Endothelial cell of umbilical vein (primary cell): ENCODE results near the gene LCNL1. TPM values are rescaled to one million over a fixed set of nuclear protein-coding genes. Genes with fewer than 3 reads are reported as not detected.

Source experiments
- BruUV-seq: library from RNA; stranded (reverse); fragments of 400-500 nt; replicated peaks from 2 replicates; lab custom pipeline; 2021; lab: Mats Ljungman, UMichigan
- CTCF ChIA-PET: fragments of 300-600, 350-600 bp; sonication (Branson Sonifier 250); formaldehyde crosslinking; loops from one replicate; lab custom pipeline; 2021; ENCODE audit warnings: antibody characterized with exemption, inconsistent platforms; lab: Charles Lee
- POLR2A ChIA-PET: fragments of 300-600, 350-600 bp; sonication (Branson Sonifier 250); formaldehyde crosslinking; loops from one replicate; lab custom pipeline; 2021; ENCODE audit warnings: antibody characterized with exemption, inconsistent platforms; lab: Charles Lee
- DNase-seq: peaks from one replicate; pipeline ENCODE4 v3.0.0-alpha.2; 2011; ENCODE audit warnings: low read depth, low spot score
- FAIRE-seq: peaks from 2 replicates; lab custom pipeline; 2011; peaks lifted over from hg19 to GRCh38; lab: Jason Lieb, UNC
- H2AFZ ChIP-seq: 2 replicates; pipeline ENCODE4 v1.6.0; 2012; ENCODE audit warnings: low read depth, low read length, control low read depth, inconsistent platforms
- H3K27ac ChIP-seq: 2 replicates; pipeline ENCODE4 v1.5.1; 2011; ENCODE audit warnings: low read depth, mild to moderate bottlenecking, control low read depth, low read length, moderate library complexity; ENCODE audit not compliant: insufficient read depth
- H3K27me3 ChIP-seq, 2 experiments: 2 replicates each; pipeline versions ENCODE4 v1.6.0 to v1.6.1; 2011; ENCODE audit warnings: low read length in 2 of 2, mixed read lengths in 1 of 2; ENCODE audit not compliant: control insufficient read depth in 2 of 2, insufficient read depth in 2 of 2
- H3K36me3 ChIP-seq, 2 experiments: 2 replicates in 1 of 2; 3 replicates in 1 of 2; pipeline ENCODE4 v1.5.1; 2011; ENCODE audit warnings: low read length in 2 of 2, mild to moderate bottlenecking in 1 of 2, moderate library complexity in 1 of 2; ENCODE audit not compliant: control insufficient read depth in 2 of 2, insufficient read depth in 2 of 2; ENCODE audit errors: extremely low read depth in 1 of 2
- H3K4me1 ChIP-seq: 3 replicates; pipeline ENCODE4 v1.5.1; 2011; ENCODE audit warnings: mild to moderate bottlenecking, low read length; ENCODE audit not compliant: control insufficient read depth, insufficient read depth; ENCODE audit errors: extremely low read depth
- H3K4me2 ChIP-seq: 2 replicates; pipeline ENCODE4 v1.6.1; 2011; ENCODE audit warnings: low read length, control low read depth, mixed read lengths; ENCODE audit not compliant: insufficient read depth
- H3K4me3 ChIP-seq, 3 experiments: fragments of 200-600 bp in 1 of 3; sonication (generic), shearing (Covaris generic) in 1 of 3; replicated peaks in 1 of 3; 2 replicates each; pipeline ENCODE4 v1.5.1; 2011 to 2016; ENCODE audit warnings: control low read depth in 3 of 3, low read length in 3 of 3, mild to moderate bottlenecking in 2 of 3, inconsistent platforms in 1 of 3, low read depth in 1 of 3, moderate library complexity in 1 of 3; ENCODE audit not compliant: insufficient read depth in 1 of 3
- H3K79me2 ChIP-seq: 2 replicates; pipeline ENCODE4 v1.6.0; 2012; ENCODE audit warnings: low read length, inconsistent platforms; ENCODE audit not compliant: control insufficient read depth, insufficient read depth
- H3K9ac ChIP-seq: replicated peaks from 2 replicates; pipeline ENCODE3; 2011; ENCODE audit warnings: low read length, control low read depth; ENCODE audit not compliant: insufficient read depth; ENCODE audit errors: extremely low read depth
- H3K9me1 ChIP-seq: replicated peaks from 3 replicates; pipeline ENCODE4 v1.6.0; 2011; ENCODE audit warnings: mild to moderate bottlenecking, low read length; ENCODE audit not compliant: control insufficient read depth, insufficient read depth; ENCODE audit errors: extremely low read depth
- H3K9me3 ChIP-seq: replicated peaks from 2 replicates; pipeline ENCODE4 v1.5.1; 2012; ENCODE audit warnings: low read length, inconsistent platforms; ENCODE audit not compliant: control insufficient read depth, insufficient read depth
- H4K20me1 ChIP-seq: replicated peaks from 2 replicates; pipeline ENCODE3; 2011; ENCODE audit warnings: mild to moderate bottlenecking, low read length; ENCODE audit not compliant: control insufficient read depth, insufficient read depth; ENCODE audit errors: extremely low read depth
- EZH2 ChIP-seq: IDR thresholded peaks from 2 replicates; pipeline ENCODE4 v1.6.1; 2012; ENCODE audit warnings: borderline replicate concordance, low read depth, mild to moderate bottlenecking, moderate library complexity, low read length, inconsistent platforms; ENCODE audit not compliant: severe bottlenecking
- FOS ChIP-seq: IDR thresholded peaks from 2 replicates; pipeline ENCODE4 v1.6.1; 2011; ENCODE audit warnings: mild to moderate bottlenecking, low read length, moderate library complexity, borderline replicate concordance; ENCODE audit not compliant: insufficient read depth
- GATA2 ChIP-seq: IDR thresholded peaks from 2 replicates; pipeline ENCODE4 v1.7.0; 2011; ENCODE audit warnings: low read depth, mild to moderate bottlenecking, moderate library complexity, mixed read lengths, low read length; ENCODE audit not compliant: insufficient read length, insufficient read depth
- JUN ChIP-seq: IDR thresholded peaks from 2 replicates; pipeline ENCODE4 v1.6.1; 2011; ENCODE audit warnings: borderline replicate concordance, low read depth; ENCODE audit not compliant: insufficient read length, insufficient read depth
- MYC ChIP-seq: IDR thresholded peaks from one replicate; pipeline ENCODE4 v1.6.1; 2011; ENCODE audit warnings: mild to moderate bottlenecking, low read depth, low read length
- POLR2A ChIP-seq: IDR thresholded peaks from 2 replicates; pipeline ENCODE4 v1.6.1; 2012; ENCODE audit warnings: low read depth, mild to moderate bottlenecking, control low read depth, low read length
- POLR2AphosphoS5 ChIP-seq: IDR thresholded peaks from 2 replicates; pipeline ENCODE4 v1.6.1; 2012; ENCODE audit warnings: low read depth, mild to moderate bottlenecking, control low read depth, low read length, moderate library complexity; ENCODE audit not compliant: insufficient read depth
- dilution Hi-C: fragments of 300-500 bp; cut with MboI; formaldehyde crosslinking; loops from one replicate; pipeline ENCODE4 v1.15.0; 2019; ENCODE audit warnings: low sequenced_read_pairs; ENCODE audit not compliant: extremely low pct_ligation_motif_present
- intact Hi-C: fragments of 100-400 bp; cut with micrococcal nuclease; formaldehyde crosslinking; loops from one replicate; pipeline ENCODE4 v1.10.0; 2022
- polyA plus RNA-seq, 4 experiments: library from polyadenylated mRNA; depleted of rRNA in 3 of 4; stranded (reverse) in 3 of 4; unstranded in 1 of 4; fragments of >200 nt; gene quantifications; 2 replicates each; pipeline versions ENCODE4 v1.2.1 to v1.2.3, GENCODE V29; 2011 to 2012; ENCODE audit warnings: missing spikeins in 1 of 4
- total RNA-seq: library from RNA; stranded (reverse); gene quantifications from 2 replicates; pipeline ENCODE4 v1.2.3, GENCODE V29; 2021
- TF ChIP-seq, protein P1 (sequence below): IDR thresholded peaks from 2 replicates; pipeline ENCODE4 v1.6.1; 2011; ENCODE audit not compliant: insufficient read depth, insufficient read length
- TF ChIP-seq, protein P2 (sequence below), 2 donors: IDR thresholded peaks; 1 replicate in 1 of 2; 2 replicates in 1 of 2; pipeline ENCODE4 v1.5.1; 2011; ENCODE audit warnings: low read length in 2 of 2, mild to moderate bottlenecking in 2 of 2, moderate library complexity in 2 of 2, control low read depth in 1 of 2, inconsistent platforms in 1 of 2, low read depth in 1 of 2; ENCODE audit not compliant: insufficient read depth in 1 of 2; ENCODE audit errors: extremely low read depth in 1 of 2

LCNL1 gene
- total and polyA plus RNA-seq, 2 donors (not counting 3 experiments of a cell fraction or from before 2014, with no cell fraction given): not detected

- DNase-seq (no peak), FAIRE-seq (no peak)
- Histone ChIP-seq H3K4me1 (peaks cover 4% of the 10 kb centered on the region), H3K4me3 (no peak overlapping the region), H3K79me2 (no peaks in the 10 kb centered on the region), H3K27me3 (no peaks in the 10 kb centered on the region), H3K9me3 (no peaks in the 10 kb centered on the region), H3K27ac (no peak overlapping the region), H3K4me2 (no peak overlapping the region), H3K9ac (no peak overlapping the region), H2AFZ (no peak overlapping the region), H4K20me1 (no peaks in the 10 kb centered on the region), H3K9me1 (no peaks in the 10 kb centered on the region), H3K36me3 (no peaks in the 10 kb centered on the region)
- intact Hi-C loops (no loop called here), dilution Hi-C loops (no loop called here)
- no TSS peak for BruUV-seq
- TF ChIP-seq GATA2: no peak
- CTCF ChIA-PET: interaction anchor here (1.3 to 1.8 kb wide), 2 partner anchors 12 to 13 kb away, joined by 3 to 4 read pairs; no protein-coding TSS in a partner anchor
- POLR2A ChIA-PET: no interaction called here
Observed at GRCh38 chr9:137022662-137023008, 39.8 kb downstream of the LCNL1 start.

DNA sequence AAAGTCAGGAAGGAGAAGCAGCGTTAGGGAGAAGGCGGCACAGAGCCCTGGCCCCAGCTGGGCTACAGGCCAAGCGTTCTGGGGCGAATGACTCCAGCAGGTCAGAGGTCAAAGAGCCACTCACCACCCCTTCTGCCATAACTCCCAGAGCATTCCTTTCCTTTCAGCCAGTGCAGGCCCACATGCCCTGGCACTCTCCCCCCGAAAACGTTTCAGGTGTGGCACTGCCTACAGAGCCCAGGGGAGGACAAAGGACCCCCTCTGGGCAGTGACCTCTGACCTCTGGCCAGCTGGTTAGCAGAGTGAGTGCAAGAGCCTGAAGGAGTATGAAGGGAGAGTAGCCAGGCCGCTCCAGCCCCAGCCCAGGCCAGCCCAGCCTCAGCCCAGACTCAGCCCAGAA, 40.4 kb downstream of the LCNL1 start:
- no peak overlapping the region for H3K4me2 ChIP-seq
- no peaks in the 10 kb centered on the region for H3K27me3 ChIP-seq
- H3K4me3 ChIP-seq: no peak overlapping the region
- no peak overlapping the region for H3K9ac ChIP-seq
- DNase-seq (no peak), FAIRE-seq (no peak)
- H2AFZ ChIP-seq: no peak overlapping the region
- H3K9me1 ChIP-seq: no peaks in the 10 kb centered on the region
- H3K27ac ChIP-seq: no peak overlapping the region
- dilution Hi-C loops (no loop called here), intact Hi-C loops (no loop called here)
- TF ChIP-seq JUN (no peak), MYC (no peak), FOS (no peak), GATA2 (no peak), POLR2AphosphoS5 (no peak), EZH2 (no peak), POLR2A (no peak)
- TF ChIP-seq, protein P1, sequence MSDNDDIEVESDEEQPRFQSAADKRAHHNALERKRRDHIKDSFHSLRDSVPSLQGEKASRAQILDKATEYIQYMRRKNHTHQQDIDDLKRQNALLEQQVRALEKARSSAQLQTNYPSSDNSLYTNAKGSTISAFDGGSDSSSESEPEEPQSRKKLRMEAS: no peak
- TF ChIP-seq, protein P2, sequence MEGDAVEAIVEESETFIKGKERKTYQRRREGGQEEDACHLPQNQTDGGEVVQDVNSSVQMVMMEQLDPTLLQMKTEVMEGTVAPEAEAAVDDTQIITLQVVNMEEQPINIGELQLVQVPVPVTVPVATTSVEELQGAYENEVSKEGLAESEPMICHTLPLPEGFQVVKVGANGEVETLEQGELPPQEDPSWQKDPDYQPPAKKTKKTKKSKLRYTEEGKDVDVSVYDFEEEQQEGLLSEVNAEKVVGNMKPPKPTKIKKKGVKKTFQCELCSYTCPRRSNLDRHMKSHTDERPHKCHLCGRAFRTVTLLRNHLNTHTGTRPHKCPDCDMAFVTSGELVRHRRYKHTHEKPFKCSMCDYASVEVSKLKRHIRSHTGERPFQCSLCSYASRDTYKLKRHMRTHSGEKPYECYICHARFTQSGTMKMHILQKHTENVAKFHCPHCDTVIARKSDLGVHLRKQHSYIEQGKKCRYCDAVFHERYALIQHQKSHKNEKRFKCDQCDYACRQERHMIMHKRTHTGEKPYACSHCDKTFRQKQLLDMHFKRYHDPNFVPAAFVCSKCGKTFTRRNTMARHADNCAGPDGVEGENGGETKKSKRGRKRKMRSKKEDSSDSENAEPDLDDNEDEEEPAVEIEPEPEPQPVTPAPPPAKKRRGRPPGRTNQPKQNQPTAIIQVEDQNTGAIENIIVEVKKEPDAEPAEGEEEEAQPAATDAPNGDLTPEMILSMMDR (IDR thresholded peaks at IDR 0.05; ENCODE audit: extremely low read depth in 1 of 2, insufficient read depth in 1 of 2, low read depth in 1 of 2, low read length in 2 of 2): no peak
- peaks cover 4% of the 10 kb centered on the region for H3K4me1 ChIP-seq
- no peaks in the 10 kb centered on the region for H3K79me2 ChIP-seq
- no peaks in the 10 kb centered on the region for H4K20me1 ChIP-seq
- no TSS peak for BruUV-seq
- ChIA-PET CTCF (interaction anchor here (1.3 kb wide), 1 partner anchor 12 kb away, joined by 3 read pairs; no protein-coding TSS in a partner anchor), POLR2A (no interaction called here)
- H3K9me3 ChIP-seq: no peaks in the 10 kb centered on the region
- no peaks in the 10 kb centered on the region for H3K36me3 ChIP-seq
